Adrenal gland (tissue), 19 donors: ENCODE measurements around the gene GRK6. TPM values are rescaled to one million over a fixed set of nuclear protein-coding genes. Genes with fewer than 3 reads are reported as not detected.

ENCODE experiments used
- DNase-seq, 7 donors: peaks; one replicate each; pipeline ENCODE4 v3.0.0-alpha.2; 2019 to 2020
- H3K27ac ChIP-seq, 5 donors: fragments of 200-600 bp; sonication (generic) in 4 of 5; 1 replicate in 3 of 5; 2 replicates in 2 of 5; pipeline versions ENCODE4 v1.5.1 to v1.8.0; 2016 to 2020; ENCODE audit warnings: mild to moderate bottlenecking in 1 of 5
- H3K27me3 ChIP-seq: fragments of 200-600 bp; 2 replicates; pipeline ENCODE4 v1.8.0; 2021
- H3K36me3 ChIP-seq, 2 donors: fragments of 200-600 bp; replicated peaks in 1 of 2; 1 replicate in 1 of 2; 2 replicates in 1 of 2; pipeline versions ENCODE4 v1.5.1 to v1.8.0; 2018 to 2022
- H3K4me1 ChIP-seq, 2 donors: fragments of 200-600 bp; replicated peaks in 1 of 2; 1 replicate in 1 of 2; 2 replicates in 1 of 2; pipeline versions ENCODE4 v1.5.1 to v1.8.0; 2018 to 2021
- H3K4me3 ChIP-seq, 4 donors: fragments of 200-600 bp; sonication (generic) in 3 of 4; one replicate each; pipeline ENCODE4 v1.5.1; 2016 to 2018
- H3K9me3 ChIP-seq, 3 donors: fragments of 200-600 bp; sonication (generic) in 1 of 3; replicated peaks in 1 of 3; 1 replicate in 2 of 3; 2 replicates in 1 of 3; pipeline versions ENCODE4 v1.5.1 to v1.8.0; 2016 to 2021
- CTCF ChIP-seq, 6 experiments: fragments of 450-650 bp in 4 of 6; fragments of 200-600 bp in 2 of 6; sonication (generic) in 1 of 6; IDR thresholded peaks; 1 replicate in 5 of 6; 2 replicates in 1 of 6; pipeline versions ENCODE4 v1.5.1 to v1.8.0; 2016 to 2021; ENCODE audit warnings: antibody characterized with exemption in 6 of 6, mild to moderate bottlenecking in 2 of 6, moderate library complexity in 1 of 6
- POLR2A ChIP-seq, 2 donors: fragments of 450-650 bp; IDR thresholded peaks; one replicate each; pipeline ENCODE4 v1.6.1; 2017; ENCODE audit warnings: antibody characterized with exemption in 2 of 2, mild to moderate bottlenecking in 2 of 2, moderate library complexity in 1 of 2
- WGBS, 4 donors: extraction: QIAGEN DNeasy Blood & Tissue Kit in 2 of 4; methylation state at CpG; one replicate each; pipeline versions ENCODE4 v1.1.5 to v1.1.7; 2013 to 2017; 5-methylcytosine and 5-hydroxymethylcytosine counted together
- intact Hi-C, 2 donors: fragments of 100-400 bp; cut with DNase I; formaldehyde crosslinking; loops; one replicate each; pipeline versions ENCODE4 v1.14.1 to v1.15.0; 2022 to 2023
- long read RNA-seq, 10 donors: library from polyadenylated mRNA in 3 of 10; unstranded in 2 of 10; stranded (forward) in 1 of 10; transcript quantifications; one replicate each; pipeline ENCODE4 v2.0.0 and lab custom pipeline, GENCODE V29; 2021 to 2026
- polyA plus RNA-seq, 3 donors: library from polyadenylated mRNA; stranded (reverse); fragments of 200-250 nt in 2 of 3; fragments of 350-450 nt in 1 of 3; fragmentation: Illumina TruSeq in 1 of 3; extraction: RNeasy Lipid Tissue Mini Kit (QIAGEN cat#74804) in 1 of 3; gene quantifications; one replicate each; pipeline ENCODE4 v1.2.3, GENCODE V29; 2013 to 2014
- total RNA-seq, 9 donors: library from RNA; depleted of rRNA in 4 of 9; stranded (reverse); fragments of >200 nt in 4 of 9; fragments of 120-200 nt in 1 of 9; fragmentation: NEBNext Ultra II Directional in 1 of 9; extraction: Animal tissue kit (Norgen Biotek cat#: 25700) in 1 of 9; gene quantifications; one replicate each; pipeline versions ENCODE4 v1.1.0 to v1.2.4, GENCODE V29; 2013 to 2023
- donor health status: healthy with polysubstance abuse.
- donor health status: Bipolar disorder and iron deficiency.
- donor health status: DM: yes; HTN: yes; CAD: no.
- donor health status: DM: no; HTN: no; CAD: no.
- donor health status: DM: no; HTN: no; CAD: no.
- donor health status: DM: yes; HTN: yes; CAD: no.

Gene GRK6
- total RNA-seq = 10 to 100 TPM; 16.2 to 31.9 (median 22.3) TPM
- polyA plus RNA-seq = 10 to 100 TPM in 2 of 3 donors, 1 to 10 TPM in 1; 3.5 to 15.3 (median 11.2) TPM
- long read RNA-seq, donor 1, partial matches to known transcripts = 0 of 3 reads
- long read RNA-seq, donor 1, other reads (novel, unspliced or antisense) = 0 of 3 reads
- long read RNA-seq, donor 2, partial matches to known transcripts = 0 of 5 reads
- long read RNA-seq, donor 2, other reads (novel, unspliced or antisense) = 0 of 5 reads
- long read RNA-seq, donor 3, partial matches to known transcripts = 0 of 1 reads
- long read RNA-seq, donor 3, other reads (novel, unspliced or antisense) = 0 of 1 reads
- long read RNA-seq, donor 4, partial matches to known transcripts = 1 of 2 reads
- long read RNA-seq, donor 4, other reads (novel, unspliced or antisense) = 0 of 2 reads
- long read RNA-seq, donor 5, transcript GRK6-211 (16 exons, 2,571 nt) = minor isoform, 19 of 103 reads
- long read RNA-seq, donor 5, transcript GRK6-201 (16 exons, 2,939 nt) = major isoform, 67 of 103 reads
- long read RNA-seq, donor 5, partial matches to known transcripts = 4 of 103 reads
- long read RNA-seq, donor 5, other reads (novel, unspliced or antisense) = 12 of 103 reads
- long read RNA-seq, donor 6, partial matches to known transcripts = 1 of 1 reads
- long read RNA-seq, donor 6, other reads (novel, unspliced or antisense) = 0 of 1 reads
- long read RNA-seq, donor 7 = 0 reads
- long read RNA-seq, donor 8, transcript GRK6-201 (16 exons, 2,939 nt) = major isoform, 10 of 11 reads
- long read RNA-seq, donor 8, partial matches to known transcripts = 0 of 11 reads
- long read RNA-seq, donor 8, other reads (novel, unspliced or antisense) = 0 of 11 reads
- long read RNA-seq, donor 9, partial matches to known transcripts = 0 of 2 reads
- long read RNA-seq, donor 9, other reads (novel, unspliced or antisense) = 0 of 2 reads
- long read RNA-seq, donor 10, partial matches to known transcripts = 0 of 4 reads
- long read RNA-seq, donor 10, other reads (novel, unspliced or antisense) = 0 of 4 reads

- H3K36me3 ChIP-seq = no peaks in the 10 kb centered on the region
- DNase-seq = peak in 6 of 7 donors; percentile 50 to 68 (median 60)
- peak within 1 kb of the TSS in 3 of 4 donors; percentile 65 to 87 (median 77) for H3K4me3 ChIP-seq
- peak within 1 kb of the TSS; percentile 66 to 95 (median 92) for H3K27ac ChIP-seq
- no peaks in the 10 kb centered on the region for H3K9me3 ChIP-seq
- H3K27me3 ChIP-seq = no peaks in the 10 kb centered on the region
- intact Hi-C loops = no loop called here
- whole genome bisulfite sequencing, 4 donors = 0 to 1% (median 0%) methylated on average over 19 to 82 of the region's 82 CpGs
- TF ChIP-seq CTCF (IDR thresholded peaks at IDR 0.05) (no peak), POLR2A (IDR thresholded peaks at IDR 0.05) (peak; percentile 57 to 87)
- H3K4me1 ChIP-seq = peaks cover 12 to 32% of the 10 kb centered on the region in 2 donors
These were observed at the start of gene GRK6 for GRCh38 chr5:177426566-177427210. GRK6 (plus strand) TSS chr5:177426676; CDS start chr5:177426846, 170 bp downstream.

GRCh38 chr5:177377851-177378776 is 48.4 kb upstream of the GRK6 start:
- no peaks in the 10 kb centered on the region for H3K9me3 ChIP-seq
- no peaks in the 10 kb centered on the region for H3K36me3 ChIP-seq
- H3K4me1 ChIP-seq = no peaks in the 10 kb centered on the region
- intact Hi-C loops = no loop called here
- H3K4me3 ChIP-seq = no peak overlapping the region
- no peak for DNase-seq
- no peak overlapping the region for H3K27ac ChIP-seq
- TF ChIP-seq CTCF (IDR thresholded peaks at IDR 0.05) (no peak), POLR2A (IDR thresholded peaks at IDR 0.05) (no peak)
- WGBS, 4 donors = 78 to 90% (median 85%) methylated on average over 6 to 8 of the region's 8 CpGs
- H3K27me3 ChIP-seq = peaks cover 4% of the 10 kb centered on the region

- intact Hi-C loops = no loop called here
- 77 to 91% (median 82%) methylated on average over 9 to 15 of the region's 15 CpGs for WGBS, 4 donors
- peaks cover 10% of the 10 kb centered on the region for H3K27me3 ChIP-seq
These were observed 47.3 kb upstream of the GRK6 start for GRCh38 chr5:177378884-177379883.

More at GRCh38 chr5:177378884-177379883, 47.3 kb upstream of the GRK6 start:
- H3K9me3 ChIP-seq = no peaks in the 10 kb centered on the region
- no peak for DNase-seq
- H3K4me3 ChIP-seq = no peak overlapping the region
- no peaks in the 10 kb centered on the region for H3K36me3 ChIP-seq
- no peak overlapping the region for H3K27ac ChIP-seq
- TF ChIP-seq POLR2A (IDR thresholded peaks at IDR 0.05) (no peak), CTCF (IDR thresholded peaks at IDR 0.05) (no peak)
- no peaks in the 10 kb centered on the region for H3K4me1 ChIP-seq
